NCI-H1417 (cell line): ENCODE results near the gene RFX7.

ENCODE experiments used
- DNase-seq, 3 experiments: peaks; one replicate each; lab custom pipeline; 2025; lab: John Stamatoyannopoulos, UW

RFX7 gene

DNA sequence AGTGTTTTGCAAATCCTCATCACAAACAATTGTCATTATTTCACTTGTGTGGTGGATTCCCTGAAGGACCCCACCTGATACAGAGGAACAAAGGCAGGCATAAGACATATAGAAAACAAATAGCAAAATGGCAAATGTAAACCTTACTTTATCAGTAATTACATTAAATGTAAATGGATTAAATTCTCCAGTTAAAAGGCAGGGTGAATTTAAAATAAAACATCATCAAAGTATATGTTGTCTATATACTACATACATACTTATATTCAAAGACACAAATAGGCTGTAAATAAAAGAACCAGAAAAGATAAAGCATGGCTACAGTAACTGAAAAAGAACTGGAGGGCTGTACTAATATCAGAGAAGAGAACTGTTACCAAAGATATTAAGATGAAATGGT is 117.3 kb downstream of the RFX7 start:
- DNase-seq: no peak

GRCh38 chr15:56124391-56124790 is 119.3 kb downstream of the RFX7 start:
- no peak for DNase-seq

GRCh38 chr15:56105855-56106254 is 137.8 kb downstream of the RFX7 start:
- no peak for DNase-seq

DNA sequence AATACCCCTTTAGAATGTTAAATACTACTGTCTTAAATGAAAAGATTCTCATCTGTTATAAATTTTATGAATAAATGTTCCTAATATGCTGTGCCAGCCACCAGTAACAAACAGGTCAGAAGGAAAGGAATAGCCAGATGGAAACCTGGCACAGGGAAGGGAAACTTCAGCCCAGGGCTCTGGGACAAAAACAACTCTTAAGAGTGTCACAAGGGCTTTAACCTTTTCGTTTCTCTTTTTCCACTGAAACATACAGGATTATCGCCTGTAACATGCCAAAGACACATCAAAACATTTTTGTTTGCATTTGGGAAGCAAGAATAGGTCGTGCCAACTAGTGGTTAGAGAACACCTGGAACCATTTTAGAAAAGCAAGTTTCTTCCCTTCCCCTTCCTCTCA is 141.2 kb downstream of the RFX7 start:
- DNase-seq: no peak

GRCh38 chr15:56099311-56099710 is 144.4 kb downstream of the RFX7 start:
- DNase-seq: no peak

- DNase-seq: no peak
These were observed 145.3 kb downstream of the RFX7 start for GRCh38 chr15:56098195-56098863.

GRCh38 chr15:56095406-56095805 is 148.3 kb downstream of the RFX7 start:
- DNase-seq: no peak

DNA sequence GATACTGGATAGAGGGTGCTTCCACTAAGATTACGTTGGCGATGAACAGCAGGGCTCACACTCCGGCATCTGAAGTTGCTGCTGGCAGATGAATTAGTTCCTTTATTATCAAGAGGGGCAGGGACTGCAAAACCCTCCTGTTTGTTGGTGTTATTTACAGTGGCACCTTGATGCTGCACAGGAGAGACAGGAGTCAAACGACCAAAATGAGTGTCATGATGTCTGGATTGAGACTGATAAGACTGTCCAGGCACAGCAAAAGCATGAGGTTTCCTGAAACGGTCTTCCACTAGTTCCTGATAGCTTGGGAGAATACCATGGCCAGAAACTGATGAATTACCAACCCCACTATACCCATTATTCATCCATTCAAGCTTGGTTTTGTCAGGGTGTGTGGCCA is 149.5 kb downstream of the RFX7 start:
- DNase-seq: no peak

GRCh38 chr15:56088389-56088788 is 155.3 kb downstream of the RFX7 start:
- no peak for DNase-seq

GRCh38 chr15:56086566-56086965 is 157.1 kb downstream of the RFX7 start:
- no peak for DNase-seq

GRCh38 chr15:56082263-56082761 is 161.4 kb downstream of the RFX7 start:
- no peak for DNase-seq

GRCh38 chr15:56077081-56077480 is 166.6 kb downstream of the RFX7 start:
- no peak for DNase-seq

DNA sequence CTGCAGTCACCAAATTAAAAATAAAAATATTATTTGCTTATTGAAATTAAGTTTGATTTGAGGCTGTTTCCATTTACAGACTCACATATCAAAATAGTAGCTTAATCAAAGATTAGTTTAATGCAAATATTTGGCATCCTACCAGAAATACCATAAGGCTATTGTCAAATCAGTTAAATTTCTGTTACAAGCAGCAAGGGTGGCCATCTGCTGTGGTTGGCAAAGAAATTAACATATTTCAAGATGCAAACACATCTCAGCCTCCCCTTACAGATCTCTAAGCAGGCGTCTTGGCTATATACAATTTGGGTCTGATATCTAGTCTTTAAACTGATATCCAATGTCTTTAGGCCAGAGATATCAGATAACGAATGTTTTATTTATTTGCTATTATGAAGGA is 167.0 kb downstream of the RFX7 start:
- no peak for DNase-seq

GRCh38 chr15:56074481-56075265 is 169.0 kb downstream of the RFX7 start:
- peak in 1 of 3 experiments; percentile 30 for DNase-seq

DNA sequence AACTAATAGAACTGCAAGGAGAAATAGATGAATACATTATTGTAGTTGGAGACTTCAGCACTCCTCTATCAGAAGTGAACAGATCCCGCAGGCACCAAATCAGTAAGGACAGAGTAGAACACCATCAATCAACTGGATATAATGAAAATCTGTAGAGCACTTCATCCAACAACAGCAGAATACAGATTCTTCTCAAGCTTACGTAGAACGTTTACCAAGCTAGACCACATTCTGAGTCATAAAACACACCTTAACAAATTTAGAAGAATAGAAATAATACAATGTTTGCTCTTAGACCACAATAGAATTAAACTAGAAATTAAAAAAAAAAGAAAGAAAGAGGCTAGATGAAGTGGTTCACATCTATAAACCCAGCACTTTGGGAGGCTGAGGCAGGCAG is 179.5 kb downstream of the RFX7 start:
- no peak for DNase-seq

GRCh38 chr15:56059716-56060115 is 184.0 kb downstream of the RFX7 start:
- no peak for DNase-seq

DNA sequence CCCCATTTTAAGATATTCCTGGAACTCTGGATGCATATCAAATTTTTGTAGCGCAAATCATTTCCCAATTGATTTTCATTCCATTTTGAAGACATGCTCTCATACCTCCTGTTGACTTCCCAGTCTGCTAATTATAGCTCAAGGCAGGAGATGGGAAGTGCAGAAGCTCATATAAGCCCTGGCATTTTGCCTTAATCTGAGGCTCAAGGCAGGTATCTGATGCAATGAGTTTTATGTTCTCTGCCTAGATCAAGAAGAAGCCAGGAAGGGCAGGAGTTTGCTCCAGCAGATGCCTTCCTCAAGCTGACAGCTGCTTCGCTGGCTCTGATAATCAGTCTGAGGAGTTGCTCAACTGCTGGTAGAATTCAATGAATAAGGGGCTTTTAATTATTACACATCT is 184.7 kb downstream of the RFX7 start:
- DNase-seq: no peak

DNA sequence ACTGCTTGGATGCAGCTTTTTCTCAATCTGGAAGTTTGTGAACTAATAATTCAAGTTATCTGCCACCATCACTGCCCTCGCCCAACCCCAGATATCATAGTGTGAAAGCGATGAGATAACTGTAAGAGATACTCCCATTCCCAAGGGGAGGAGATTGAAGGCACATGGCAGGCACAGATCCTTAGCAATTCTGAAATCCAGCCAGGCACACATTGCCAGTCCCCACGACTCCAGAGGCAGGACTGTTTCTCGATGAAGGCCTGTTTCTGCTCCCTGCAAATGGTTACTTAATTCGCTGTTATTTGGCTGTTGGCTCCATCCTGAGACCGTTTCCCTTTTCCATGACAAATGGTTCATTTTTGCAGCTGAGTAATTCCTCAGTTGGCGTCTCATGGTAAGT is 187.1 kb downstream of the RFX7 start:
- no peak for DNase-seq

DNA sequence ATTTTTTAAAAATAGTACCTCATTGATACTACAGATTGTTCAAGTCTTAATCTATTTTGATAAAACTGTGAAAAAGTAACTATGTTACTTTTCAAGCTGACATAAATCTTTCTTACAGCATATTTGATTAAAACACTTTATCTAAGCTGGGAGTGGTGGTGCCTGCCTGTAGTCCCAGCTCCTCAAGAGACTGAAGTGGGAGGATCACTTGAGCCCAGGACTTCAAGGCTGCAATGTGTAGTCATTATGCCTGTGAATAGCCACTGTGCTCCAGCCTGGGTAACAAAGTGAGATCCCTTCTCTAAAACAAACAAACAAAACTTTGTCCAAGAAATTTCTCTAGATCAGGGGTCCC is 190.7 kb downstream of the RFX7 start:
- no peak for DNase-seq

- peak; percentile 21 to 69 (median 27) for DNase-seq
These were observed 191.2 kb downstream of the RFX7 start for GRCh38 chr15:56052395-56053045.

DNA sequence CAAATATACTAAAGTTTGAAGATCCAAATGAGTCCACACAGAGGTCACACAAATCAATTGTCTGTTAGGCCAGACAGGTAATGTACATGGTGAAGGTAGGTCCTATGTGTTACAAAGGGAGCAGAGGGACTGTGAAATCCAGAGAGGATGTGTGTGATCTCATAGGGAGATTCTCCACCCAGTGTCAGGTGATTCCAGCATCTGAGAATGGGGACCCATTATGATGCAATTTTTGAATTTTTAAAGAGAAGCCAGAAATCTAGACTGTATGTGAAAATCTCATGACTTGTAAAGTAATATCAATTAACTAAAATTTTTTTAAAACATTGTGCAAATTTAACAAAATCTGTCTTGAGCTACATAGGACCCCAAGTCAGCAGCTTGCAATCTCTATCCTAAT is 192.0 kb downstream of the RFX7 start:
- no peak for DNase-seq

DNA sequence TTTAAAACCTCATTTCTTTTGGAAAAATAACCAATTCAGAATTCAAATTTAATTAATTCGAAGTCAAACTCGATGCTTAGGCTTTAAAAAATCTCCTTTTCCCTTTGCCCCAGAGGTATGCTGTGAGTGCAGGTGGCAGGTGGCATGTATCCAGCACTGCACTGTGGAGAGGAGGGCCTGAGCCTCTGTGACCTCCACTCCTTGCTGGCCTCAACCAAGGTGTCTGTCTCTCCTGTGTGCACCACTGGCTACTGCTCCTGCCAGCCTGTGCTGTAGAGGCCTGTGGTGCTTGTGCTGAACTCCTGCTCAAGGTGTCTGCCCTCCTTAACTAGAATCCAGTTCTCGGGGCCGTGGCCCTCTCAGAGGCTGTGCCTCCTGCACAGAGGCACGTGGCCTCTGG is 194.1 kb downstream of the RFX7 start:
- DNase-seq: no peak

DNA sequence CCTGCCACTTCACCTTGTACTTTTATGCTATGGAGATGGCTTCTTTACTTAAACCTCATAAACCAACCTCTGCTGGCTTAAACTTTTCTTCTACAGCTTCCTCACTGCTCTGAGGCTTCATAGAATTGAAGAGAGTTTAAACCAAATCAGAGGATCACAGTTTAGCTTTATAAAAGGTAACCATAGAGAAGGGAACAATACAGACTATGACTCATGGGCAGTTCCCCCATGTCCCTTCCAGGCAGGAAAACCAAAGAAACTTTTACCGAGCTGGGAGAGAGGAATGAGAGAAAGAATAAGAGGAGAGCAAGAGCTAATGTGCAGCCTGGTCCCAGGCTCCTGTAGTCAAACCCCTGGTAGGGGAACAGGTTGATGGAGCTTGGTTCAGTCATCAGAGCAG is 196.3 kb downstream of the RFX7 start:
- no peak for DNase-seq
